Smooth muscle cell (in vitro differentiated cells): ENCODE measurements around the gene GEMIN2. TPM values are rescaled to one million over a fixed set of nuclear protein-coding genes. Genes with fewer than 3 reads are reported as not detected.
A peak's percentile ranks its signal among the peaks of the same experiment; 100 is the strongest.
"Not testable (repeated sequence)": the region's sequence is repeated elsewhere in the genome, so short reads cannot be mapped to it uniquely, and the experiment has no call there.

Source experiments
- DNase-seq: peaks from one replicate; lab custom pipeline; 2025; ENCODE audit not compliant: unreplicated experiment; lab: John Stamatoyannopoulos, UW
- H2AFZ ChIP-seq: fragments of 200-600 bp; sonication (generic); 2 replicates; pipeline ENCODE4 v1.6.0; 2016; ENCODE audit warnings: antibody characterized with exemption, low read depth, mild to moderate bottlenecking
- H3F3A ChIP-seq: fragments of 200-600 bp; sonication (generic); 2 replicates; pipeline ENCODE4 v1.6.0; 2017; ENCODE audit warnings: antibody characterized with exemption, low read depth
- H3K27ac ChIP-seq: fragments of 200-600 bp; sonication (generic); 2 replicates; pipeline ENCODE4 v1.5.1; 2016; ENCODE audit warnings: low read depth, mild to moderate bottlenecking
- H3K27me3 ChIP-seq: fragments of 200-600 bp; sonication (generic); 2 replicates; pipeline ENCODE4 v1.6.1; 2016; ENCODE audit warnings: low read depth, mild to moderate bottlenecking
- H3K36me3 ChIP-seq: fragments of 200-600 bp; sonication (generic); 2 replicates; pipeline ENCODE4 v1.5.1; 2016; ENCODE audit warnings: low read depth
- H3K4me1 ChIP-seq: fragments of 200-600 bp; sonication (generic); 2 replicates; pipeline ENCODE4 v1.5.1; 2016; ENCODE audit warnings: low read depth
- H3K4me2 ChIP-seq: fragments of 200-600 bp; sonication (generic); 2 replicates; pipeline ENCODE4 v1.6.0; 2016; ENCODE audit warnings: mild to moderate bottlenecking
- H3K4me3 ChIP-seq: fragments of 200-600 bp; sonication (generic); 2 replicates; pipeline ENCODE4 v1.5.1; 2016; ENCODE audit warnings: mild to moderate bottlenecking
- H3K79me2 ChIP-seq: fragments of 200-600 bp; sonication (generic); 2 replicates; pipeline ENCODE4 v1.6.0; 2016; ENCODE audit warnings: low read depth, mild to moderate bottlenecking
- H3K9ac ChIP-seq: fragments of 200-600 bp; sonication (generic); 2 replicates; pipeline ENCODE4 v1.6.0; 2016; ENCODE audit warnings: low read depth
- H3K9me3 ChIP-seq: fragments of 200-600 bp; sonication (generic); replicated peaks from 2 replicates; pipeline ENCODE4 v1.5.1; 2016; ENCODE audit warnings: low read depth
- H4K20me1 ChIP-seq: fragments of 200-600 bp; sonication (generic); 2 replicates; pipeline ENCODE4 v1.6.0; 2016; ENCODE audit warnings: low read depth
- WGBS: methylation state at CpG from one replicate; pipeline ENCODE4 v1.1.7; 2016; ENCODE audit warnings: low lambda C conversion rate; 5-methylcytosine and 5-hydroxymethylcytosine counted together
- polyA plus RNA-seq: library from polyadenylated mRNA; unstranded; fragments of >200 nt; fragmentation: Nextera tagmentation; extraction: Ambion mirVana; gene quantifications from 2 replicates; pipeline ENCODE4 v1.2.1, GENCODE V29; 2016
- total RNA-seq: library from RNA; depleted of rRNA; stranded (reverse); fragments of >200 nt; gene quantifications from 2 replicates; pipeline ENCODE4 v1.2.3, GENCODE V29; 2014
- TF ChIP-seq, protein P1 (sequence below): fragments of 200-600 bp; sonication (generic); IDR thresholded peaks from 2 replicates; pipeline ENCODE4 v1.5.1; 2017; ENCODE audit warnings: borderline replicate concordance, mild to moderate bottlenecking, antibody characterized with exemption; ENCODE audit not compliant: insufficient read depth, poor library complexity, severe bottlenecking

GEMIN2 gene
- total and polyA plus RNA-seq, 2 experiments from 2014 or later: 18.1 to 29.6 TPM

DNA sequence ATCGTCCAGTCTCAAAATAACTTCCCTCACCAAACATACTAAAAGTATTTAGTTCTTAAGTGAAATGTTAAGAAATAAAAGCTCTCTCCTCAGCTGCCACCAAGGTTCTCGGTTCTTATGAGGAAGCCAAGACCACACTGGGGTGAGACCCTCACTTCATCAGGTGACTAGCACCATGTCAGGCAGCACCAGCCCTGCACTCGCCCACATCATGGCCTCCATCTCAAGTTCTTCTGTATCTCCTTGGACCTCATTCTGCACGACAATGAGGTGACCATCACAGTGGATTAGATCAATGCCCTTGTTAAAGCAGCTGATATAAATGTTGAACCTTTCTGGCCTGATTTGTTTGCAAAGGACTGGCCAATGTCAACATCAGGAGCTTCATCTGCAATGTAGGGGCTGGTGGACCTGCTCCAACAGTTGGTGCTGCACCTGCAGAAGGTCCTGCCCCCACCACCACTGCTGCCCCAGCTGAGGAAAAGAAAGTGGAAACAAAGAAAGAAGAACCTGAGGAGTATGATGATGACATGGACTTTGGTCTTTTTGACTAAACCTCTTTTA lies 23.5 kb upstream of the GEMIN2 start:
- no peak for DNase-seq
- Histone ChIP-seq H3K27me3 (no peaks in the 10 kb centered on the region), H3F3A (peaks cover 2% of the 10 kb centered on the region), H3K27ac (no peak overlapping the region), H3K79me2 (peaks cover 91% of the 10 kb centered on the region), H3K4me3 (no peak overlapping the region), H4K20me1 (peaks cover 96% of the 10 kb centered on the region), H3K4me1 (no peaks in the 10 kb centered on the region), H3K9me3 (no peaks in the 10 kb centered on the region), H3K9ac (no peak overlapping the region), H3K36me3 (peaks cover 51% of the 10 kb centered on the region), H2AFZ (no peak overlapping the region), H3K4me2 (no peak overlapping the region)
- TF ChIP-seq, protein P1, sequence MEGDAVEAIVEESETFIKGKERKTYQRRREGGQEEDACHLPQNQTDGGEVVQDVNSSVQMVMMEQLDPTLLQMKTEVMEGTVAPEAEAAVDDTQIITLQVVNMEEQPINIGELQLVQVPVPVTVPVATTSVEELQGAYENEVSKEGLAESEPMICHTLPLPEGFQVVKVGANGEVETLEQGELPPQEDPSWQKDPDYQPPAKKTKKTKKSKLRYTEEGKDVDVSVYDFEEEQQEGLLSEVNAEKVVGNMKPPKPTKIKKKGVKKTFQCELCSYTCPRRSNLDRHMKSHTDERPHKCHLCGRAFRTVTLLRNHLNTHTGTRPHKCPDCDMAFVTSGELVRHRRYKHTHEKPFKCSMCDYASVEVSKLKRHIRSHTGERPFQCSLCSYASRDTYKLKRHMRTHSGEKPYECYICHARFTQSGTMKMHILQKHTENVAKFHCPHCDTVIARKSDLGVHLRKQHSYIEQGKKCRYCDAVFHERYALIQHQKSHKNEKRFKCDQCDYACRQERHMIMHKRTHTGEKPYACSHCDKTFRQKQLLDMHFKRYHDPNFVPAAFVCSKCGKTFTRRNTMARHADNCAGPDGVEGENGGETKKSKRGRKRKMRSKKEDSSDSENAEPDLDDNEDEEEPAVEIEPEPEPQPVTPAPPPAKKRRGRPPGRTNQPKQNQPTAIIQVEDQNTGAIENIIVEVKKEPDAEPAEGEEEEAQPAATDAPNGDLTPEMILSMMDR: no peak
- 99% methylated on average over 4 of the region's 4 CpGs for WGBS

DNA sequence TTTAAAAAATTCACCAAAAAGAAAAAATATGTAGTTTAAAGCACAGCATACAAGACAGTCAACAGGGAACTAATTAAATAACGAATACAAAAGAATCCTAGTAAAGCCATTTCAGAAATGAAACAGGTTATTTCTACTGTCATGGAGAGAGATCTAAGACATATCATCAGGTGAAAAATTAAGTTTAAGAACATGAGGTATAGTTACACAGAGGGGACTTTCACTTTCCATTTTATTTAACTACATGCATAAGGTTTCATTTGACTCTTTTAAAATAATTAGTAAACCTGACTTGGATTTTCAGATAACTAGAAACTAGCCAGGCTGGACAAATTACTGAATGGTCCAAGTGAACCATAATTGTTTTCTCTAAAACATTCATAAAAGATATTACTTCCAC lies 22.4 kb upstream of the GEMIN2 start:
- Histone ChIP-seq H3K79me2 (peaks cover 95% of the 10 kb centered on the region), H3K27ac (no peak overlapping the region), H3K4me2 (no peak overlapping the region), H3K4me3 (no peak overlapping the region), H3K4me1 (no peaks in the 10 kb centered on the region), H3K9ac (no peak overlapping the region), H3F3A (no peaks in the 10 kb centered on the region), H2AFZ (no peak overlapping the region), H3K27me3 (no peaks in the 10 kb centered on the region), H4K20me1 (peaks cover 96% of the 10 kb centered on the region), H3K36me3 (peaks cover 46% of the 10 kb centered on the region), H3K9me3 (no peaks in the 10 kb centered on the region)
- DNase-seq: no peak
- 97% methylated on average over 1 of the region's 1 CpG for WGBS
- TF ChIP-seq, protein P1: no peak

DNA sequence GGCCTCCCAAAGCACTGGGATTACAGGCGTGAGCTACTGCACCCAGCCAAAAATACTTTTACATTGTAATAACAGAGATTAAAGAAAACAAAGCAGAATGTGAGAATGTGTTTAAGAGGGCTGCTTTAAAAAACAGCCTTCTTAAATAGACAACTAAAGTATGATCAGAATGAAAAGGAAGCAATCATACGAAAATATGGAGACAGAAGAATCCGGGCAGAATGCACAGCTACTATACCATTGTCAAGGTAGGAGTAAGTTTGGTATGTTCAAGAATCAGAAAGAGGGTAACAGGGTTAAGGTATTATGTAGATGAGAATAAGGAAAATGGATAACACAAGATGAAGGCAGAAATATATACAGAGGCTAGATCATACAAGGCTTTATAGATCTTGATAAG lies 19.6 kb upstream of the GEMIN2 start:
- peaks cover 97% of the 10 kb centered on the region for H4K20me1 ChIP-seq
- WGBS: 91% methylated on average over 3 of the region's 3 CpGs
- H3K27me3 ChIP-seq: no peaks in the 10 kb centered on the region
- H3K9ac ChIP-seq: no peak overlapping the region
- no peak overlapping the region for H3K27ac ChIP-seq
- peaks cover 38% of the 10 kb centered on the region for H3K36me3 ChIP-seq
- DNase-seq: no peak
- H3K4me2 ChIP-seq: no peak overlapping the region
- TF ChIP-seq, protein P1: no peak
- no peaks in the 10 kb centered on the region for H3K9me3 ChIP-seq
- peaks cover 7% of the 10 kb centered on the region for H3K4me1 ChIP-seq
- no peaks in the 10 kb centered on the region for H3F3A ChIP-seq
- no peak overlapping the region for H3K4me3 ChIP-seq
- peaks cover 96% of the 10 kb centered on the region for H3K79me2 ChIP-seq
- H2AFZ ChIP-seq: no peak overlapping the region

DNA sequence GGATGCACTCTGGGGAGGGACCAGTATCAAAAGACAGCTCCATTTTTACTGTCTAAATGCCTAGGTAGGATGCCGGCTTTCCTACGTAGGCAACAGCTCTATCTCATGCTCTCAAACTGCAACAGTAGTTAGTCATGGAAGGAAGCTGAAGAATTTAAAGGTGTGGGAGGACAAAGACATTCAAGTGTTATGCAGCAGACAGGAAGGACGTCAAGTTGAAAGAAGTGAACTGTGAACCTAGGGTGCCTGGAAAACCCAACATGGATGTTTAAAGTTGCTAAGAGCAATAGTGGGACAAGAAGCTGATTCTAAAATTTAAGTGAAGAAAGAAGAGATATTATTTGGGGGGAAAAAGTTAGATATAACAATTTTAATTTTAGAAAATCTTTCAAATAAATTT lies 17.0 kb upstream of the GEMIN2 start:
- TF ChIP-seq, protein P1: no peak
- no peak overlapping the region for H2AFZ ChIP-seq
- H3K4me3 ChIP-seq: no peak overlapping the region
- peaks cover 13% of the 10 kb centered on the region for H3K36me3 ChIP-seq
- H4K20me1 ChIP-seq: peaks cover 95% of the 10 kb centered on the region
- peak overlapping the region; percentile 67 for H3K27ac ChIP-seq
- H3K9me3 ChIP-seq: no peaks in the 10 kb centered on the region
- H3K79me2 ChIP-seq: peaks cover 97% of the 10 kb centered on the region
- WGBS: 32% methylated on average over 3 of the region's 3 CpGs
- no peaks in the 10 kb centered on the region for H3F3A ChIP-seq
- peak overlapping the region; percentile 5 for H3K9ac ChIP-seq
- no peaks in the 10 kb centered on the region for H3K27me3 ChIP-seq
- H3K4me1 ChIP-seq: peaks cover 14% of the 10 kb centered on the region
- H3K4me2 ChIP-seq: peak overlapping the region; percentile 0
- no peak for DNase-seq

DNA sequence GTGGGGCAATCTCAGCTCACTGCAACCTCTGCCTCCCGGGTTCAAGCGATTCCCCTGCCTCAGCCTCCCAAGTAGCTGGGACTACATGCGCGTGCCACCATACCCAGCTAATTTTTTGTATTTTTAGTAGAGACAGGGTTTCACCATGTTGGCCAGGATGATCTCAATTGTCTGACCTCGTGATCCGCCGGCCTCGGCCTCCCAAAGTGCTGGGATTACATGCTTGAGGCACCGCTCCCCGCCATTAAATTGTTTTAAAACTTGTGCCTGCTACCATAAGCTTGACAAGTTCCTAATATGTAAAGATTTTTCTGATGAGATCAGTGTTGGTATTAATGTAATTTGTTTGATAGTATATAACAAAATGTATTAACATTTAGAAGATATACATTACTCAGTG lies 14.9 kb upstream of the GEMIN2 start:
- not testable (repeated sequence) for DNase-seq, H3K4me3 ChIP-seq, H2AFZ ChIP-seq, H3K27me3 ChIP-seq, H3K9ac ChIP-seq, H3F3A ChIP-seq, H3K9me3 ChIP-seq, H3K36me3 ChIP-seq
- Histone ChIP-seq H4K20me1 (peaks cover 77% of the 10 kb centered on the region), H3K4me2 (peak overlapping the region; percentile 94), H3K4me1 (peaks cover 18% of the 10 kb centered on the region), H3K27ac (peak overlapping the region; percentile 67), H3K79me2 (peaks cover 98% of the 10 kb centered on the region)
- WGBS: 91% methylated on average over 7 of the region's 10 CpGs
